GM23248 (cell line): ENCODE data around the gene GRK2. TPM values are rescaled to one million over a fixed set of nuclear protein-coding genes. Genes with fewer than 3 reads are reported as not detected.

Experiments
- DNase-seq: peaks from one replicate; pipeline ENCODE4 v3.0.0-alpha.2; 2015
- H2AFZ ChIP-seq: fragments of 200-600 bp; sonication (generic); 2 replicates; pipeline ENCODE4 v1.6.1; 2016; ENCODE audit warnings: antibody characterized with exemption
- H3F3A ChIP-seq: fragments of 200-600 bp; sonication (generic); 2 replicates; pipeline ENCODE4 v1.6.1; 2016; ENCODE audit warnings: mild to moderate bottlenecking, antibody characterized with exemption, mixed run types; ENCODE audit not compliant: insufficient read depth
- H3K27ac ChIP-seq: fragments of 200-600 bp; sonication (generic); 2 replicates; pipeline ENCODE4 v1.5.1; 2016; ENCODE audit warnings: mild to moderate bottlenecking
- H3K27me3 ChIP-seq: fragments of 200-600 bp; sonication (generic); replicated peaks from 2 replicates; pipeline ENCODE4 v1.6.1; 2016; ENCODE audit warnings: mild to moderate bottlenecking; ENCODE audit not compliant: insufficient read depth
- H3K36me3 ChIP-seq: fragments of 200-600 bp; sonication (generic); 2 replicates; pipeline ENCODE4 v1.6.1; 2016; ENCODE audit warnings: low read depth, mild to moderate bottlenecking
- H3K4me1 ChIP-seq: fragments of 200-600 bp; sonication (generic); 2 replicates; pipeline ENCODE4 v1.6.1; 2016; ENCODE audit warnings: mild to moderate bottlenecking; ENCODE audit not compliant: insufficient read depth
- H3K4me2 ChIP-seq: fragments of 200-600 bp; sonication (generic); one replicate; pipeline ENCODE4 v1.6.1; 2016; ENCODE audit warnings: mild to moderate bottlenecking; ENCODE audit not compliant: unreplicated experiment
- H3K4me3 ChIP-seq: fragments of 200-600 bp; sonication (generic); 2 replicates; pipeline ENCODE4 v1.5.1; 2016; ENCODE audit warnings: mild to moderate bottlenecking
- H3K79me2 ChIP-seq: fragments of 200-600 bp; sonication (generic); 2 replicates; pipeline ENCODE4 v1.6.1; 2016; ENCODE audit warnings: mild to moderate bottlenecking; ENCODE audit not compliant: insufficient read depth
- H3K9ac ChIP-seq: fragments of 200-600 bp; sonication (generic); 2 replicates; pipeline ENCODE4 v1.6.1; 2016; ENCODE audit warnings: mild to moderate bottlenecking
- H3K9me2 ChIP-seq: fragments of 200-600 bp; sonication (generic); 2 replicates; pipeline ENCODE4 v1.6.1; 2016; ENCODE audit warnings: mixed run types, mild to moderate bottlenecking, moderate library complexity; ENCODE audit not compliant: insufficient read depth
- H3K9me3 ChIP-seq: fragments of 200-600 bp; sonication (generic); one replicate; pipeline ENCODE4 v1.6.1; 2017; ENCODE audit warnings: low read depth
- H4K20me1 ChIP-seq: fragments of 200-600 bp; sonication (generic); 2 replicates; pipeline ENCODE4 v1.6.0; 2016; ENCODE audit not compliant: insufficient read depth
- EZH2 ChIP-seq: fragments of 200-600 bp; sonication (generic); IDR thresholded peaks from 2 replicates; pipeline ENCODE4 v1.6.1; 2018; ENCODE audit warnings: antibody characterized with exemption, mild to moderate bottlenecking; ENCODE audit not compliant: insufficient read depth, poor library complexity, severe bottlenecking
- EZH2phosphoT487 ChIP-seq: fragments of 200-600 bp; sonication (generic); IDR thresholded peaks from 2 replicates; pipeline ENCODE4 v1.6.1; 2018; ENCODE audit warnings: antibody characterized with exemption, moderate library complexity, mild to moderate bottlenecking, low read depth; ENCODE audit not compliant: insufficient read depth
- WGBS, 2 experiments: methylation state at CpG; one replicate each; pipeline ENCODE4 v1.1.6; 2015 to 2017; ENCODE audit warnings: low lambda C conversion rate in 2 of 2, low coverage in 1 of 2; ENCODE audit errors: missing lambda C conversion rate in 2 of 2; 5-methylcytosine and 5-hydroxymethylcytosine counted together
- in situ Hi-C: fragments of 300-500 bp; cut with MboI; formaldehyde crosslinking; loops from 2 replicates; pipeline ENCODE4 v1.15.0; 2020
- polyA plus RNA-seq: library from polyadenylated mRNA; unstranded; fragments of >200 nt; fragmentation: Nextera tagmentation; extraction: Ambion mirVana; gene quantifications from 2 replicates; pipeline ENCODE4 v1.2.1, GENCODE V29; 2016
- total RNA-seq: library from RNA; depleted of rRNA; stranded (reverse); fragments of >200 nt; shearing (Covaris generic); gene quantifications from 2 replicates; pipeline ENCODE4 v1.2.3, GENCODE V29; 2014

GRK2 gene
- total and polyA plus RNA-seq, 2 experiments from 2014 or later: 7.8 to 43.0 TPM

DNA sequence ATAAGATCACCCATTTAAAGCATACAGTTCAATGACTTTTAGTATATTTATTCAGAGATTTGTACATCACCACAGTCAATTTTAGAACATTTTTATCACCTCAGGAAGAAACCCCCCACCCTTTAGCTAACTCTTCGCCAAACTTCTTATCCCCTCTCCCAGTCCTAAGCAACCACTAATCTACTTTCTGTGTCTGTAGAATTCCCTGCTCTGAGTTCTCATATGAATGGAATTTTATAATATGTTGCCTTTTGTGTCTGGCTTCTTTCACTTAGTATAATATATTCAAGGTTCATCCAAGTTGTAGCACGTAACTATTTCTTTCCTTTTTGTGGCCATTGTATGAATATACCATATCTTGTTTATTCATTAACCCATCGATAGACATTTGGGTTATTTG, 26.4 kb downstream of the GRK2 start:
- peaks cover 61% of the 10 kb centered on the region for H3K79me2 ChIP-seq
- H3K9me2 ChIP-seq: no peaks in the 10 kb centered on the region
- H3F3A ChIP-seq: peaks cover 22% of the 10 kb centered on the region
- no peaks in the 10 kb centered on the region for H3K27me3 ChIP-seq
- no peak overlapping the region for H2AFZ ChIP-seq
- TF ChIP-seq EZH2phosphoT487: no peak
- no peak for TF ChIP-seq EZH2
- H3K4me3 ChIP-seq: no peak overlapping the region
- peak; percentile 43 for DNase-seq
- H3K9me3 ChIP-seq: no peaks in the 10 kb centered on the region
- H3K27ac ChIP-seq: peak overlapping the region; percentile 37
- 48 to 59% methylated on average over 3 of the region's 3 CpGs for WGBS, 2 experiments
- in situ Hi-C loops: no loop called here
- H4K20me1 ChIP-seq: no peaks in the 10 kb centered on the region; the same call in 1 of the 2 replicates
- H3K4me1 ChIP-seq: peaks cover 28% of the 10 kb centered on the region
- peaks cover 31% of the 10 kb centered on the region for H3K36me3 ChIP-seq
- H3K9ac ChIP-seq: no peak overlapping the region
- H3K4me2 ChIP-seq: peak overlapping the region; percentile 10

DNA sequence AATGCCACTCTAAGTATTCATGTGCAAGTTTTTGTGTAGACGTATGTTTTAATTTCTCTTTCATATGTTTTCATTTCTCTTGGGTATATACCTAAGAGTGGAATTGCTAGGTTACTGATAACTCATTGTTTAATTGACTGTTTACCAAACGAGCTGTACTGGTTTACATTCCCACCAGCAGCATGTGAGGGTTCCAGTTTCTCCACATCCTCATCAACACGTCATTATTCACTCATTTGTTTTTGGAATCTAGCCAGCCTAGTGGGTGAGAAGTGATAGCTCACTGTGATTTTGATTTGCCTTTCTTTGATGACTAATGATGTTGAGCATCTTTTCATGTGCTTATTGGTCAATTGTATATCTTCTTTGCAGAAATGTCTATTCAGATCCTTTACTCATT, 26.8 kb downstream of the GRK2 start:
- Histone ChIP-seq H3K9ac (no peak overlapping the region), H3F3A (peaks cover 18% of the 10 kb centered on the region), H3K9me2 (no peaks in the 10 kb centered on the region), H3K27ac (peak overlapping the region; percentile 37), H2AFZ (no peak overlapping the region), H3K4me1 (peaks cover 24% of the 10 kb centered on the region), H3K36me3 (peaks cover 31% of the 10 kb centered on the region), H3K27me3 (no peaks in the 10 kb centered on the region), H3K4me3 (no peak overlapping the region), H3K79me2 (peaks cover 66% of the 10 kb centered on the region), H3K4me2 (peak overlapping the region; percentile 10), H3K9me3 (no peaks in the 10 kb centered on the region), H4K20me1 (no peaks in the 10 kb centered on the region; the same call in 1 of the 2 replicates)
- DNase-seq: peak; percentile 62
- in situ Hi-C loops: no loop called here
- TF ChIP-seq EZH2phosphoT487 (0 out of 2 replicates have a peak, but pooled peaks have one; percentile 55), EZH2 (no peak)
- 11 to 19% methylated on average over 3 of the region's 3 CpGs for WGBS, 2 experiments

DNA sequence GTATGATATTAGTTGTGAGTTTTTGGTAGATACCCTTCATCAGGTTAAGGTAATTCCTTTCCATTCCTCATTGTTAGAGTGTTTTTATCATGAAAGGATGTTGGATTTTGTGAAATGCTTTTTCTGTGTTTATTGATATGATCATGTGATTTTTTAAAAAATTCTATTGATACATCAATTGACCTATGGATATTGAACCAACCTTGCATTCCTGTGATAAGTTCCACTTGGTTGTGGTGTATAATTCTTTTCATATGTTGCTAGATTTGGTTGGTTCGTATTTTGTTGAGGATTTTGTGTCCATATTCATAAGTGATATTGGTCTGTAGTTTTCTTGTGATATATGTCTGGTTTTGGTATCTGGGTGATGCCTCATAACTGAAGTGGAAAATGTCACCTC, 29.6 kb downstream of the GRK2 start:
- Histone ChIP-seq H2AFZ (no peak overlapping the region), H3K4me2 (no peak overlapping the region), H3F3A (peaks cover 17% of the 10 kb centered on the region), H3K9me2 (no peaks in the 10 kb centered on the region), H3K79me2 (peaks cover 57% of the 10 kb centered on the region), H3K4me1 (peaks cover 15% of the 10 kb centered on the region), H3K27ac (no peak overlapping the region), H3K9me3 (no peaks in the 10 kb centered on the region), H4K20me1 (no peaks in the 10 kb centered on the region; the same call in 1 of the 2 replicates), H3K36me3 (peaks cover 31% of the 10 kb centered on the region), H3K9ac (no peak overlapping the region), H3K4me3 (no peak overlapping the region), H3K27me3 (no peaks in the 10 kb centered on the region)
- DNase-seq: peak; percentile 51
- WGBS, 2 experiments: 71 to 90% methylated on average over 1 of the region's 1 CpG
- TF ChIP-seq EZH2: no peak
- TF ChIP-seq EZH2phosphoT487: no peak
- in situ Hi-C loops: no loop called here

DNA sequence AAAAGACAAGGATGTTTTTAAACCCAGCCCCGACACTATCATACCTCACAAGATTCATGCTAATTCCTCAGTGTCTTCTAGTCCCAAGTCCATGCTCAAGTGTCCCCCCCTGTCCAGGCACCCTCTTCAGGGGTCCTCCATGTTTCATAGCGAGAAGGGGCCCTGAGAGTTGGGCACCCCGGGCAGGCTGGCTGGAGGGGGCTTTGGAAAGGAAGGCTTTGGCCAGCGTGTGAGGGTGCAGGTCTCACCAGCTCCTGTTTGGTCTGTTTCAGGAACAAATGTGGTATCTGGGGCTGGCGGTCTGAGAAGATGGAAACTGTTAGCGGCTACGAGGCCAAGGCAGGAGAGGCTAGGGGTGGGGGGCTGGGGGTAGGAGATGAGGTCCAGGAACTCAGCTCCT, 32.5 kb downstream of the GRK2 start:
- no peak for DNase-seq
- in situ Hi-C loops: no loop called here

More for the DNA sequence above, 32.5 kb downstream of the GRK2 start:
- H3K9me3 ChIP-seq: no peaks in the 10 kb centered on the region
- no peak overlapping the region for H2AFZ ChIP-seq
- no peak for TF ChIP-seq EZH2phosphoT487
- TF ChIP-seq EZH2: no peak
- peaks cover 31% of the 10 kb centered on the region for H3K36me3 ChIP-seq
- H3K4me3 ChIP-seq: no peak overlapping the region
- no peaks in the 10 kb centered on the region for H3K27me3 ChIP-seq
- no peak overlapping the region for H3K9ac ChIP-seq
- H3F3A ChIP-seq: peaks cover 4% of the 10 kb centered on the region; the same call in 1 of the 2 replicates
- 0 out of 2 replicates have a peak, but pooled peaks cover 6% of the 10 kb centered on the region for H3K4me1 ChIP-seq
- H4K20me1 ChIP-seq: no peaks in the 10 kb centered on the region
- H3K9me2 ChIP-seq: no peaks in the 10 kb centered on the region
- WGBS, 2 experiments: 84 to 92% methylated on average over 4 to 7 of the region's 7 CpGs
- peaks cover 47% of the 10 kb centered on the region for H3K79me2 ChIP-seq
- no peak overlapping the region for H3K27ac ChIP-seq
- H3K4me2 ChIP-seq: no peak overlapping the region
